ENCODE data around the gene GPR101.
"Not testable (repeated sequence)": the region's sequence is repeated elsewhere in the genome, so short reads cannot be mapped to it uniquely, and the experiment has no call there.

GPR101 gene

GRCh38 chrX:137028699-137029098, 5.1 kb downstream of the GPR101 start:
- Histone ChIP-seq H3K4me3 (ENCODE audit: severe bottlenecking) (no peak overlapping the region), H3K27ac (ENCODE audit: poor library complexity, severe bottlenecking) (no peak overlapping the region), H3K36me3 (ENCODE audit: low read depth) (no peaks in the 10 kb centered on the region), H3K9me3 (ENCODE audit: severe bottlenecking) (no peaks in the 10 kb centered on the region), H3K27me3 (ENCODE audit: insufficient read depth, poor library complexity, severe bottlenecking) (peaks cover 29% of the 10 kb centered on the region), H3K4me1 (ENCODE audit: insufficient read depth, poor library complexity, severe bottlenecking) (no peaks in the 10 kb centered on the region)
- DNase-seq (ENCODE audit: low spot score) (no peak), ATAC-seq (ENCODE audit: low read depth) (no peak)
- no peak for TF ChIP-seq CTCF (IDR thresholded peaks at IDR 0.05; ENCODE audit: poor library complexity, severe bottlenecking)

GRCh38 chrX:137025930-137026329, 7.9 kb downstream of the GPR101 start:
- H3K4me1 ChIP-seq (ENCODE audit: insufficient read depth, poor library complexity, severe bottlenecking) = no peaks in the 10 kb centered on the region
- no peaks in the 10 kb centered on the region for H3K36me3 ChIP-seq (ENCODE audit: low read depth)

GRCh38 chrX:137000236-137000635, 33.6 kb downstream of the GPR101 start:
- DNase-seq (ENCODE audit: low spot score); H3K27me3 ChIP-seq (ENCODE audit: insufficient read depth, poor library complexity, severe bottlenecking); H3K36me3 ChIP-seq (ENCODE audit: low read depth); ATAC-seq (ENCODE audit: low read depth); H3K4me3 ChIP-seq (ENCODE audit: severe bottlenecking); H3K27ac ChIP-seq (ENCODE audit: poor library complexity, severe bottlenecking); H3K4me1 ChIP-seq (ENCODE audit: insufficient read depth, poor library complexity, severe bottlenecking); H3K9me3 ChIP-seq (ENCODE audit: severe bottlenecking): not testable (repeated sequence)

More at GRCh38 chrX:137025930-137026329, 7.9 kb downstream of the GPR101 start:
- ATAC-seq (ENCODE audit: low read depth) = no peak
- TF ChIP-seq CTCF (IDR thresholded peaks at IDR 0.05; ENCODE audit: poor library complexity, severe bottlenecking) = no peak
- H3K9me3 ChIP-seq (ENCODE audit: severe bottlenecking) = no peaks in the 10 kb centered on the region
- no peak overlapping the region for H3K27ac ChIP-seq (ENCODE audit: poor library complexity, severe bottlenecking)
- peaks cover 3% of the 10 kb centered on the region for H3K27me3 ChIP-seq (ENCODE audit: insufficient read depth, poor library complexity, severe bottlenecking)
- no peak for DNase-seq (ENCODE audit: low spot score)
- H3K4me3 ChIP-seq (ENCODE audit: severe bottlenecking) = no peak overlapping the region

GRCh38 chrX:136999024-136999423, 34.8 kb downstream of the GPR101 start:
- DNase-seq (ENCODE audit: low spot score) (no peak), ATAC-seq (ENCODE audit: low read depth) (no peak)
- no peaks in the 10 kb centered on the region for H3K4me1 ChIP-seq (ENCODE audit: insufficient read depth, poor library complexity, severe bottlenecking)
- TF ChIP-seq CTCF (IDR thresholded peaks at IDR 0.05; ENCODE audit: poor library complexity, severe bottlenecking) = no peak
- H3K9me3 ChIP-seq (ENCODE audit: severe bottlenecking) = no peaks in the 10 kb centered on the region
- H3K4me3 ChIP-seq (ENCODE audit: severe bottlenecking) = no peak overlapping the region
- H3K27me3 ChIP-seq (ENCODE audit: insufficient read depth, poor library complexity, severe bottlenecking) = no peaks in the 10 kb centered on the region
- no peak overlapping the region for H3K27ac ChIP-seq (ENCODE audit: poor library complexity, severe bottlenecking)
- H3K36me3 ChIP-seq (ENCODE audit: low read depth) = no peaks in the 10 kb centered on the region
